NK-92 treated with Interleukin-12 subunit alpha and Interleukin-12 subunit beta, amount 100 ng/mL, for 24 hours (cell line): Measurements from ENCODE around the gene SDK1.
"Not testable (repeated sequence)": the region's sequence is repeated elsewhere in the genome, so short reads cannot be mapped to it uniquely, and the experiment has no call there.

Experiments used
- DNase-seq: peaks from one replicate; lab custom pipeline; 2025; lab: John Stamatoyannopoulos, UW

The SDK1 gene

GRCh38 chr7:4246536-4246935 lies 945.5 kb downstream of the SDK1 start:
- DNase-seq, result no peak

- no peak for DNase-seq
Observed at GRCh38 chr7:4247106-4247876, 946.2 kb downstream of the SDK1 start.

- no peak for DNase-seq
Observed at GRCh38 chr7:4248295-4248694, 947.2 kb downstream of the SDK1 start.

- no peak for DNase-seq
Observed at GRCh38 chr7:4249241-4249640, 948.2 kb downstream of the SDK1 start.

GRCh38 chr7:4255336-4255735 lies 954.3 kb downstream of the SDK1 start:
- DNase-seq, result no peak

GRCh38 chr7:4256286-4256685 lies 955.2 kb downstream of the SDK1 start:
- no peak for DNase-seq

- no peak for DNase-seq
Observed at GRCh38 chr7:4257146-4258111, 956.4 kb downstream of the SDK1 start.

GRCh38 chr7:4260116-4260515 lies 959.1 kb downstream of the SDK1 start:
- DNase-seq, result not testable (repeated sequence)

- no peak for DNase-seq
Observed at GRCh38 chr7:4260867-4261600, 960.0 kb downstream of the SDK1 start.

GRCh38 chr7:4261601-4261960 lies 960.5 kb downstream of the SDK1 start:
- no peak for DNase-seq

- DNase-seq, result not testable (repeated sequence)
Observed at GRCh38 chr7:4264206-4264605, 963.2 kb downstream of the SDK1 start.

- DNase-seq, result no peak
Observed at GRCh38 chr7:4265066-4265465, 964.0 kb downstream of the SDK1 start.

- DNase-seq, result no peak
Observed at GRCh38 chr7:4265676-4266075, 964.6 kb downstream of the SDK1 start.

GRCh38 chr7:4266270-4267040 lies 965.4 kb downstream of the SDK1 start:
- DNase-seq, result no peak

GRCh38 chr7:4267341-4268039 lies 966.4 kb downstream of the SDK1 start:
- no peak for DNase-seq

- DNase-seq, result no peak
Observed at GRCh38 chr7:4268040-4268965, 967.3 kb downstream of the SDK1 start.

GRCh38 chr7:4269086-4269485 lies 968.0 kb downstream of the SDK1 start:
- DNase-seq, result no peak

- no peak for DNase-seq
Observed at GRCh38 chr7:4269746-4270145, 968.7 kb downstream of the SDK1 start.

- DNase-seq, result no peak
Observed at GRCh38 chr7:4270268-4270667, 969.2 kb downstream of the SDK1 start.
